H1 (cell line): Measurements from ENCODE around the gene LRBA. TPM values are rescaled to one million over a fixed set of nuclear protein-coding genes. Genes with fewer than 3 reads are reported as not detected.

Source experiments
- CTCF ChIA-PET: fragments of 300-600 bp; sonication (Branson Sonifier 250); formaldehyde crosslinking; loops from one replicate; lab custom pipeline; 2021; ENCODE audit not compliant: partially characterized antibody; lab: Charles Lee
- POLR2A ChIA-PET: fragments of 300-600 bp; sonication (Branson Sonifier 250); formaldehyde crosslinking; loops from one replicate; lab custom pipeline; 2021; ENCODE audit warnings: inconsistent platforms; ENCODE audit not compliant: partially characterized antibody; lab: Charles Lee
- DNase-seq, 2 experiments: peaks; one replicate each; pipeline versions ENCODE4 v3.0.0 to v3.0.0-alpha.2; 2010 to 2022; ENCODE audit warnings: low spot score in 2 of 2, low read depth in 1 of 2, mixed read lengths in 1 of 2
- FAIRE-seq: peaks from 2 replicates; lab custom pipeline; 2011; peaks lifted over from hg19 to GRCh38; lab: Jason Lieb, UNC
- H2AFZ ChIP-seq: 2 replicates; pipeline ENCODE4 v1.8.1; 2012; ENCODE audit warnings: low read length, inconsistent platforms
- H2AK5ac ChIP-seq: 2 replicates; pipeline ENCODE4 v1.6.1; 2013; ENCODE audit warnings: low read depth, low read length
- H2BK120ac ChIP-seq: replicated peaks from 2 replicates; pipeline ENCODE3; 2013; ENCODE audit warnings: low read depth, low read length, inconsistent platforms
- H2BK12ac ChIP-seq: 2 replicates; pipeline ENCODE4 v1.6.1; 2013; ENCODE audit warnings: low read depth, low read length
- H2BK15ac ChIP-seq: 2 replicates; pipeline ENCODE4 v1.6.1; 2013; ENCODE audit warnings: low read length
- H2BK20ac ChIP-seq: 2 replicates; pipeline ENCODE4 v1.6.1; 2013; ENCODE audit warnings: low read length
- H2BK5ac ChIP-seq: 2 replicates; pipeline ENCODE4 v1.6.1; 2013; ENCODE audit warnings: low read depth, low read length
- H3K14ac ChIP-seq: 2 replicates; pipeline ENCODE4 v1.6.1; 2013; ENCODE audit warnings: inconsistent platforms; ENCODE audit not compliant: insufficient read length
- H3K18ac ChIP-seq: 2 replicates; pipeline ENCODE4 v1.6.1; 2013; ENCODE audit warnings: low read length; ENCODE audit errors: extremely low read depth
- H3K23ac ChIP-seq: 2 replicates; pipeline ENCODE4 v1.6.1; 2013; ENCODE audit warnings: inconsistent platforms; ENCODE audit not compliant: insufficient read length
- H3K23me2 ChIP-seq: 2 replicates; pipeline ENCODE4 v1.6.1; 2013; ENCODE audit warnings: low read depth, low read length
- H3K27ac ChIP-seq: 2 replicates; pipeline ENCODE4 v1.6.1; 2011; ENCODE audit warnings: low read depth, low read length, inconsistent platforms
- H3K27me3 ChIP-seq, 4 experiments: replicated peaks in 1 of 4; 1 replicate in 1 of 4; 2 replicates in 3 of 4; pipeline versions ENCODE4 v1.6.1 to v1.8.1; 2011 to 2013; ENCODE audit warnings: low read length in 3 of 4, mild to moderate bottlenecking in 3 of 4, inconsistent platforms in 2 of 4, mixed read lengths in 2 of 4, moderate library complexity in 1 of 4; ENCODE audit not compliant: control insufficient read depth in 3 of 4, insufficient read depth in 3 of 4; ENCODE audit errors: extremely low read depth in 1 of 4
- H3K36me3 ChIP-seq, 4 experiments: 2 replicates each; pipeline versions ENCODE4 v1.6.1 to v1.8.1; 2011 to 2013; ENCODE audit warnings: mild to moderate bottlenecking in 4 of 4, low read length in 3 of 4, moderate library complexity in 2 of 4, control low read depth in 1 of 4, inconsistent platforms in 1 of 4; ENCODE audit not compliant: insufficient read depth in 4 of 4, control insufficient read depth in 2 of 4
- H3K4ac ChIP-seq: replicated peaks from 2 replicates; pipeline ENCODE3; 2013; ENCODE audit warnings: low read length, low read depth, mixed read lengths, inconsistent platforms; ENCODE audit not compliant: insufficient read length
- H3K4me1 ChIP-seq, 4 experiments: replicated peaks in 1 of 4; 1 replicate in 1 of 4; 2 replicates in 3 of 4; pipeline versions ENCODE4 v1.6.1 to v1.8.1; 2011 to 2013; ENCODE audit warnings: low read length in 3 of 4, inconsistent platforms in 2 of 4, mixed read lengths in 1 of 4; ENCODE audit not compliant: insufficient read depth in 4 of 4, control insufficient read depth in 3 of 4
- H3K4me2 ChIP-seq, 2 experiments: 2 replicates each; pipeline versions ENCODE4 v1.6.1 to v1.8.1; 2011 to 2013; ENCODE audit warnings: low read depth in 2 of 2, low read length in 2 of 2, control low read depth in 1 of 2, inconsistent platforms in 1 of 2, mild to moderate bottlenecking in 1 of 2; ENCODE audit not compliant: insufficient read depth in 1 of 2
- H3K4me3 ChIP-seq, 4 experiments: fragments of 200-600, 300-600 bp in 1 of 4; sonication (generic), shearing (Covaris generic), sonication (Bioruptor Twin) in 1 of 4; 2 replicates each; pipeline versions ENCODE4 v1.5.1 to v1.8.1; 2011 to 2016; ENCODE audit warnings: low read length in 4 of 4, low read depth in 3 of 4, control low read depth in 2 of 4, inconsistent platforms in 2 of 4, mild to moderate bottlenecking in 2 of 4, mixed read lengths in 1 of 4, moderate library complexity in 1 of 4; ENCODE audit not compliant: insufficient read depth in 2 of 4; ENCODE audit errors: extremely low read depth in 1 of 4
- H3K56ac ChIP-seq: replicated peaks from 2 replicates; pipeline ENCODE3; 2013; ENCODE audit warnings: low read depth, mild to moderate bottlenecking, mixed read lengths, low read length, inconsistent platforms; ENCODE audit not compliant: insufficient read length
- H3K79me1 ChIP-seq: 2 replicates; pipeline ENCODE4 v1.6.1; 2013; ENCODE audit warnings: low read depth, low read length, control low read depth
- H3K79me2 ChIP-seq, 2 experiments: 2 replicates each; pipeline versions ENCODE4 v1.6.1 to v1.8.1; 2012 to 2013; ENCODE audit warnings: low read length in 2 of 2, mild to moderate bottlenecking in 2 of 2, inconsistent platforms in 1 of 2; ENCODE audit not compliant: insufficient read depth in 2 of 2, control insufficient read depth in 1 of 2
- H3K9ac ChIP-seq, 4 experiments: replicated peaks in 1 of 4; 1 replicate in 1 of 4; 2 replicates in 3 of 4; pipeline versions ENCODE4 v1.6.1 to v1.8.1; 2011 to 2013; ENCODE audit warnings: low read depth in 3 of 4, low read length in 3 of 4, control low read depth in 2 of 4, mild to moderate bottlenecking in 2 of 4, moderate library complexity in 2 of 4, inconsistent platforms in 1 of 4; ENCODE audit errors: extremely low read depth in 1 of 4
- H3K9me3 ChIP-seq, 2 experiments: 2 replicates each; pipeline versions ENCODE4 v1.6.1 to v1.8.1; 2012 to 2013; ENCODE audit warnings: mild to moderate bottlenecking in 2 of 2, moderate library complexity in 2 of 2, control low read depth in 1 of 2, inconsistent platforms in 1 of 2, low read depth in 1 of 2, low read length in 1 of 2, mixed read lengths in 1 of 2; ENCODE audit not compliant: insufficient read depth in 2 of 2
- H4K20me1 ChIP-seq, 2 experiments: replicated peaks in 1 of 2; 2 replicates each; pipeline versions ENCODE3 to v1.8.1; 2011 to 2013; ENCODE audit warnings: inconsistent platforms in 2 of 2, low read length in 2 of 2, mild to moderate bottlenecking in 1 of 2; ENCODE audit not compliant: insufficient read depth in 2 of 2, control insufficient read depth in 1 of 2
- H4K5ac ChIP-seq: 2 replicates; pipeline ENCODE4 v1.6.1; 2013; ENCODE audit warnings: low read length, low read depth, mixed read lengths, inconsistent platforms; ENCODE audit not compliant: insufficient read length
- H4K8ac ChIP-seq: 2 replicates; pipeline ENCODE4 v1.8.0; 2013; ENCODE audit warnings: mild to moderate bottlenecking, moderate library complexity, low read length, inconsistent platforms; ENCODE audit not compliant: insufficient read depth; ENCODE audit errors: extremely low read depth
- H4K91ac ChIP-seq: replicated peaks from 2 replicates; pipeline ENCODE3; 2013; ENCODE audit warnings: low read length, mixed read lengths, inconsistent platforms; ENCODE audit not compliant: insufficient read length
- BCL11A ChIP-seq, 2 experiments: IDR thresholded peaks; one replicate each; pipeline ENCODE4 v1.6.1; 2011; ENCODE audit warnings: low read depth in 2 of 2, low read length in 2 of 2, mild to moderate bottlenecking in 2 of 2
- EP300 ChIP-seq, 2 experiments: IDR thresholded peaks; 1 replicate in 1 of 2; 2 replicates in 1 of 2; pipeline ENCODE4 v1.6.1; 2011 to 2012; ENCODE audit warnings: low read depth in 2 of 2, low read length in 2 of 2, mild to moderate bottlenecking in 2 of 2, borderline replicate concordance in 1 of 2, inconsistent platforms in 1 of 2, moderate library complexity in 1 of 2
- KDM1A ChIP-seq: fragments of 200-600, 300-600 bp; sonication (generic); IDR thresholded peaks from 2 replicates; pipeline ENCODE4 v1.7.1; 2016; ENCODE audit warnings: mild to moderate bottlenecking, low read length, borderline replicate concordance
- NRF1 ChIP-seq: IDR thresholded peaks from 2 replicates; pipeline ENCODE4 v1.6.1; 2011; ENCODE audit warnings: mild to moderate bottlenecking, low read depth, low read length, improper control_type of control experiment
- RAD21 ChIP-seq, 2 experiments: IDR thresholded peaks in 1 of 2; conservative IDR thresholded peaks in 1 of 2; 2 replicates each; pipeline ENCODE4 v1.6.1; 2011; ENCODE audit warnings: low read depth in 2 of 2, low read length in 2 of 2, improper control_type of control experiment in 1 of 2, inconsistent platforms in 1 of 2, mild to moderate bottlenecking in 1 of 2, moderate library complexity in 1 of 2
- WGBS, 2 experiments: shearing (Covaris generic) in 1 of 2; methylation state at CpG; one replicate each; pipeline versions ENCODE4 v1.1.6 to v1.1.7; 2013 to 2015; ENCODE audit warnings: low lambda C conversion rate in 2 of 2, mixed read lengths in 2 of 2, inconsistent platforms in 1 of 2, low coverage in 1 of 2, missing lambda C conversion rate in 1 of 2; ENCODE audit not compliant: insufficient replicate concordance in 2 of 2, insufficient coverage in 1 of 2, insufficient read length in 1 of 2; ENCODE audit errors: extremely low coverage in 1 of 2, missing lambda C conversion rate in 1 of 2; 5-methylcytosine and 5-hydroxymethylcytosine counted together
- polyA plus RNA-seq, 7 experiments: library from polyadenylated mRNA; depleted of rRNA in 3 of 7; stranded (reverse) in 5 of 7; unstranded in 2 of 7; fragments of >200 nt in 5 of 7; fragments of 200-250 nt in 2 of 7; gene quantifications; 1 replicate in 5 of 7; 2 replicates in 1 of 7; 4 replicates in 1 of 7; pipeline versions ENCODE4 v1.2.1 to v1.2.3, GENCODE V29; 2011 to 2013; ENCODE audit warnings: missing spikeins in 2 of 7, mixed read lengths in 2 of 7
- total RNA-seq: library from RNA; stranded (reverse); fragmentation: NEBNext Ultra II Directional; extraction: Animal tissue kit (Norgen Biotek cat#: 25700); gene quantifications from 2 replicates; pipeline ENCODE4 v1.2.1, GENCODE V29; 2021

LRBA gene
- total and polyA plus RNA-seq, 2 of the 8 experiments (the other 6 are each of a cell fraction or from before 2014, with no cell fraction given), result 54.6 to 83.2 TPM

GRCh38 chr4:150600812-150601445 lies 414.2 kb downstream of the LRBA start:
- no peak overlapping the region for H2BK12ac ChIP-seq
- FAIRE-seq (no peak), DNase-seq (no peak)
- no peak overlapping the region for H3K4me3 ChIP-seq
- no peak overlapping the region for H2AFZ ChIP-seq
- TF ChIP-seq EP300 (IDR thresholded peaks at IDR 0.05; ENCODE audit: borderline replicate concordance in 1 of 2, low read depth in 2 of 2, low read length in 2 of 2) (no peak), KDM1A (no peak), BCL11A (IDR thresholded peaks at IDR 0.05; ENCODE audit: low read depth in 2 of 2, low read length in 2 of 2) (no peak), NRF1 (no peak), RAD21 (IDR thresholded peaks at IDR 0.05 in 1 of 2, conservative IDR thresholded peaks at IDR 0.05 in 1 of 2; ENCODE audit: low read depth in 2 of 2, low read length in 2 of 2) (no peak)
- no peak overlapping the region for H2BK120ac ChIP-seq
- H3K4ac ChIP-seq, result no peak overlapping the region
- H3K27ac ChIP-seq, result no peak overlapping the region
- no peaks in the 10 kb centered on the region for H3K23me2 ChIP-seq
- no peak overlapping the region for H3K14ac ChIP-seq
- H3K79me2 ChIP-seq, result no peaks in the 10 kb centered on the region
- H2AK5ac ChIP-seq, result no peak overlapping the region
- no peak overlapping the region for H4K8ac ChIP-seq
- no peaks in the 10 kb centered on the region for H3K27me3 ChIP-seq
- H2BK15ac ChIP-seq, result no peak overlapping the region
- no peak overlapping the region for H4K5ac ChIP-seq
- no peak overlapping the region for H3K56ac ChIP-seq
- H3K4me1 ChIP-seq, result no peaks in the 10 kb centered on the region
- peaks cover 0 to 8% (median 0%) of the 10 kb centered on the region in 4 experiments; a peak in 2 of 8 replicates for H3K36me3 ChIP-seq
- no peaks in the 10 kb centered on the region for H3K9me3 ChIP-seq
- no peak overlapping the region for H2BK5ac ChIP-seq
- H3K18ac ChIP-seq, result no peak overlapping the region
- no peak overlapping the region for H3K4me2 ChIP-seq
- ChIA-PET POLR2A (no interaction called here), CTCF (interaction anchor here (0.6 to 1.3 kb wide), 3 partner anchors 8 to 255 kb away, joined by 3 to 4 read pairs (median 3); no protein-coding TSS in a partner anchor)
- H3K79me1 ChIP-seq, result no peaks in the 10 kb centered on the region
- 88% methylated on average over 5 of the region's 5 CpGs; no CpG with 5 or more reads in 1 of the 2 experiments for WGBS, 2 experiments
- no peaks in the 10 kb centered on the region for H4K20me1 ChIP-seq
- no peak overlapping the region for H3K23ac ChIP-seq
- H3K9ac ChIP-seq, result no peak overlapping the region
- no peak overlapping the region for H4K91ac ChIP-seq
- H2BK20ac ChIP-seq, result no peak overlapping the region
